LNCAP (cell line): ENCODE measurements around the gene MYLK2.

Source experiments
- TF ChIP-seq, protein P1 (sequence below): fragments of 450-650 bp; IDR thresholded peaks from 2 replicates; pipeline ENCODE4 v1.5.1; 2017; ENCODE audit warnings: mild to moderate bottlenecking

The MYLK2 gene

DNA sequence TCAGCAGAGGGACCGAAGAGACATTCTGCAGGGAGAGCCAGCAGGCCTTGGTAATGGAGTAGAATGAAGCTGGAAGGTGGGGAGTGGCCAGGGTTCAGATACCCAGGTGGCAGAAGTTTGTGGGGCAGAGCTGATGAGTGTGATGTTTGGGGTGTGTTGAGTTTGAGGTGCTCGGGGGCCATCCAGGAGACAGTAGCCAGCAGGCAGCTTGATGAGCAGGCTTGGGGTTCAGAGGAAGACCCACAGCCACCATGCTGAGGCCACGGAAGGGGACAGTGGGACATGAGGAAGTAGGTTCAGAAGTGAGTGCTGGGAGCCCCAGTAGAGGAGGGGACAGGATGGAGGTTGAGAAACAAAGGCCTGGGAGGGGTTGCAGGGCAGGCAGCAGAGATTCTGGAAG is 37.4 kb downstream of the MYLK2 start:
- TF ChIP-seq, protein P1, sequence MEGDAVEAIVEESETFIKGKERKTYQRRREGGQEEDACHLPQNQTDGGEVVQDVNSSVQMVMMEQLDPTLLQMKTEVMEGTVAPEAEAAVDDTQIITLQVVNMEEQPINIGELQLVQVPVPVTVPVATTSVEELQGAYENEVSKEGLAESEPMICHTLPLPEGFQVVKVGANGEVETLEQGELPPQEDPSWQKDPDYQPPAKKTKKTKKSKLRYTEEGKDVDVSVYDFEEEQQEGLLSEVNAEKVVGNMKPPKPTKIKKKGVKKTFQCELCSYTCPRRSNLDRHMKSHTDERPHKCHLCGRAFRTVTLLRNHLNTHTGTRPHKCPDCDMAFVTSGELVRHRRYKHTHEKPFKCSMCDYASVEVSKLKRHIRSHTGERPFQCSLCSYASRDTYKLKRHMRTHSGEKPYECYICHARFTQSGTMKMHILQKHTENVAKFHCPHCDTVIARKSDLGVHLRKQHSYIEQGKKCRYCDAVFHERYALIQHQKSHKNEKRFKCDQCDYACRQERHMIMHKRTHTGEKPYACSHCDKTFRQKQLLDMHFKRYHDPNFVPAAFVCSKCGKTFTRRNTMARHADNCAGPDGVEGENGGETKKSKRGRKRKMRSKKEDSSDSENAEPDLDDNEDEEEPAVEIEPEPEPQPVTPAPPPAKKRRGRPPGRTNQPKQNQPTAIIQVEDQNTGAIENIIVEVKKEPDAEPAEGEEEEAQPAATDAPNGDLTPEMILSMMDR, result no peak

DNA sequence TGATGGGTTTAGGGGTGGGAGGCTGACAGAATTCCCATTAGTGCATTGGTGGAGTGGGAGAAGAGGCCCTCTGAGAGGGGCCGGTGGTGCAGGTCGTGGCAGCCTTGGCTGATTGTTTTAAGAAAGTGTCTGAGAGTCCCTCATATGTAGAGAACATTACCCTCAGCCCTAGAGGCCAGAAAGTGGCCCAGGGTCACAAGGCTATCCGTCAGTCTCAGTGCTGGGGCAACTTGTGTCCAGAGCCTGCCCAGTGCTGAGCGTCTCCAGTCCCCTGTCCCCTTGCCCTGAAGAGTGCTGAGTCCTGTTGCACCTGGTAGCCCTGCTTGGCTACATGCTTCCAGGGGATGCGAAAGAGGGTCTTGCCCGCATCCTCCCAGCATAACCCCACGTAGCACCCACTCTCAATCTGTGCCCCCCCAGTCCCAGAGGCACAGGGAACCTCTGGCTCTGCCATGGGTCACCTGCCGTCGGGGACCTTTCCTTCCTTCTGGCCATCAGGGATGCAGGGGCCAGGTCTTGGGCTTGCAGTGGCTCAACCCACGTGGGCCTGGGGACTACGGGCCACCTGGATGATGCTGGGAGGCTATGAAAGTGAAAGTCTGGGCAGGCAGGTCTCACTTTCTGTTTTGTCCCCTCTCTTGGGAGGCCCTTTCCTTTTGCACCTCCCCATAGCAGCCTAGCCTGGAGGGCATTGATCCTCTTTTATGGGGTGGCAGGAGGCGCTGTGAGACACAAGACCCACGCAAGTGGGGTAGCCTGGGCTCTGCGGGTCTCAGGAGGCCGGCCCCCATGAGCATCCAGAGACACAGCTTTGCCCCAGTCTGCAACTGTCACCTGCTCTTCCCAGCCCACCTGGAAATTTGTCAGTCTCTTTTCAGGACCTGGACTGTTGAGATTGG is 39.0 kb downstream of the MYLK2 start:
- TF ChIP-seq, protein P1, result no peak

DNA sequence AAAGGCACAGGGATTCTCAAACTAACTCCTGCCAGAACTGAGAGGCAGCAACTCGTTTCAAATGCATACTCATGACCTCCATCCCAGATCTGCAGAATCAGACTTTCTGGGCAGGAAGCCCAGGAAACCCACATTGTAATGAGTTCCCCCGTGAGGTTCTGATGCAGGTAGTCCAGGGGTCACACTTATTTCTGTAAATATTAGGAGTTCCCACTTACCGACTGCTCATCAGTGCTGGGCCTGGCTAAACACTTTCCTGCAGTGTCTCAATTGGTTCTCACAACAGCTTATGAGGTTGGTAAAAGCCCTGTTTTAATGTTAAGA is 39.6 kb downstream of the MYLK2 start:
- TF ChIP-seq, protein P1, result no peak

DNA sequence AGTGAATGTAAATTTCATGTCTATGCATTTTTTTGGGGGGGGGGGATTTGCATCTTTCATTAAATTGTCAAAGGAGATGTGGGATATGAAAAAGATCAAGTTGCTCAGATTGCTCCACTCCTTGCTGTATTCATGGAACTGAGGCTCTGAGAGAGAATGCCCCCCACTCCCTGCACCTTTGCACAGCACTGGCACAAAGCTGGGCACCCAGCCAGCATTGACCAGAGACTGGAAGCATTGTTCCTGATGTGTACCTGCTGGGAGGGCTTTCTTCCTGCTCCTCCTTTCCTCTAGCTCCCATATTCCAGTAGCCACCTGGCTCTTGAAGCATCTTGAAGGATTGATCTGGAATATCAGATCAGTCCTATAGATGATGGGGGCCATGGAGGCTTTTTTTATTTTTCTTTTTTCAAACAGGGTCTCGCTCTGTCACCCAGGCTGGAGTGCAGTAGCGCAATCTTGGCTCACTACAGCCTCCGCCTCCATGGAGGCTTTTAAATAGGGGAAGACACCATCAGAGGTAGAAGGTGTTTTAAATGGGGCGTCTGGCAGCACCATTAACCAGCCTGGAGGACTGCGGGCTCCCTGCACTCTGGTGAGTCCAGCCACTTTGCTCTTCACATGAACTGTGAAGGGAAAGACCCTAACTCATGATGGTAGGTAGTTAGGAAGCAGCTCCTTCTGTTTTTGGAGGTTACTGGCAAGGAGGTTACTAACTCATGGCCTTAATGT is 40.3 kb downstream of the MYLK2 start:
- TF ChIP-seq, protein P1, result no peak

DNA sequence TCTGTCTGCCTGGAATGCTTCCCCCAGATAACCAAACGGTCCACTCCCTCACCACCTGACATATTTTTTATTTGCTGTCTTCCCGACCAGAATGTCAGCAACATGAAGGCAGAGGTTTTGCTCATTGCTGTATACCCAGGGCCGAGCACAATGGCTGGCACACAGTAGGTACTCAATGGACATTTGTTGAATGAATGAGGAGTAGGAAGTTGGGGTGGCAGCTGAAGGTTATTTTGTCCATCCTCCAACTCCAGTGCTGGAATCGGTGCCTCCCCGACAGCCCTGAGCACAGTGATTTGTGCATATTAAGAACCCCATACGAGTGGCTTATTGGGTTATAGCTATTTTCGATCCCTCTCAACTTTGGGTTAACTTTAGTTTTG is 40.8 kb downstream of the MYLK2 start:
- TF ChIP-seq, protein P1, result no peak

DNA sequence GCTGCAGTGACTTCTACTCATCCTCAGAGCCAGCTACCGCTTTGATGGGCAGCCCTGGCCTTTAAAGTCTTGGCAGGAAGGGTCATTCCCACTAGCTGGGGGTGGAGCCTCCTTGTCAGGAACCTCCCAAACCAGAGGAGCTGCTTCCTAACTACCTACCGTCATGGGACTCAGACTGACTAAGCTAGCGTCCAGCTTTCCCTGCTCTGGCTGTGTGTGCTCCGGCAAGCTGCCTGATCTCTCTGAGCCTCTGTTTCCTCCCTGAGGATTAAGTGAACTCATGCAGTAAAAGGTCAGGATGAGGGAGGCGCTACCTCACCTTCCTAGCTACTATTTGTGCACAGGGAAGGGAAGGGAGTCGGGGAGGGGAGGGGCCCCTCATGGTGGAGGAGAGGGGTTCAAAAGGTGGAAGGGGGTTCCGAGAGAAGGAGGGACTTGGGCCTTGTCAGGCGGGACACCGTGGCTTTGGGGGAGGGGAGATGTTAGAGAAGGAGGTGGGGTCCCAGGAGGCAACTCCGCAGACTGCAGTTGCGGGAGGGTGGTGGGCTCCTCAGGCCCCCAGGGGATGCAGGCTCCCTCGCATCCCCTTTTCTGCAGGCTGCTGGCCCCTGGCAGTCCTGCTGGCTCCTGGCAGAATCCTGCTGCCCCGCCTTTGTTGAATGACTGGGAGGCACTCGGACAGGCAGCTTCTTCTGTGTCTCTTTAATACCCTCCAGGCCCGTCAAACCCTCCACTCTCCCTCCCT is 41.4 kb downstream of the MYLK2 start:
- TF ChIP-seq, protein P1, result no peak

DNA sequence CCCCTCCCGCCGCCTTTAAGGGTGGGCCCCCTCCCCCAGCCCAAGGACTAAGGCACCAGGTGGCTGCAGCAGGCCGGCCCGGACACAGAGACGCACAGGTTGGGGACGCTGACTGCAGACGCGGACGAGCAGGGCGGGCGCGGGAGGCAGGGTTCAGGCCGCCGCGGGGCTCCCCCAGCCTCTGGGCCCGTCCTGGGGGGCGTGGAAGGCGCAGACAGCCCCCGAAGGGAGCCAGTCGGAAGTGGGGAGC is 41.9 kb downstream of the MYLK2 start:
- TF ChIP-seq, protein P1, result no peak
